Heart right ventricle (tissue), 16 donors: Measurements from ENCODE around the gene TSPO. TPM values are rescaled to one million over a fixed set of nuclear protein-coding genes. Genes with fewer than 3 reads are reported as not detected.

Experiments
- ATAC-seq, 8 donors: fragments of 200-7000 bp; cut with Tn5 transposase; one replicate each; pipeline ENCODE4 v1.9.1; 2020; ENCODE audit warnings: mild to moderate bottlenecking in 8 of 8, moderate library complexity in 8 of 8, moderate number of reproducible peaks in 1 of 8
- DNase-seq, 2 donors: peaks; one replicate each; pipeline ENCODE4 v3.0.0-alpha.2; 2020
- H3K27ac ChIP-seq, 10 donors: fragments of 200-600 bp; sonication (generic) in 2 of 10; one replicate each; pipeline versions ENCODE4 v1.5.0 to v1.8.0; 2020 to 2022; ENCODE audit warnings: mild to moderate bottlenecking in 3 of 10
- H3K27me3 ChIP-seq, 7 donors: fragments of 200-600 bp; one replicate each; pipeline ENCODE4 v1.8.0; 2021 to 2022; ENCODE audit warnings: mild to moderate bottlenecking in 2 of 7
- H3K36me3 ChIP-seq, 9 donors: fragments of 200-600 bp; sonication (generic) in 1 of 9; one replicate each; pipeline versions ENCODE4 v1.5.0 to v1.8.0; 2020 to 2022; ENCODE audit warnings: mild to moderate bottlenecking in 2 of 9
- H3K4me1 ChIP-seq, 9 donors: fragments of 200-600 bp; sonication (generic) in 1 of 9; one replicate each; pipeline versions ENCODE4 v1.5.0 to v1.8.0; 2020 to 2022; ENCODE audit warnings: mild to moderate bottlenecking in 4 of 9
- H3K4me3 ChIP-seq, 10 donors: fragments of 200-600 bp; sonication (generic) in 2 of 10; one replicate each; pipeline versions ENCODE4 v1.5.0 to v1.8.0; 2020 to 2022; ENCODE audit warnings: mild to moderate bottlenecking in 7 of 10, moderate library complexity in 2 of 10
- H3K9me3 ChIP-seq, 11 donors: fragments of 200-600 bp in 10 of 11; sonication (generic) in 2 of 11; one replicate each; pipeline versions ENCODE4 v1.5.0 to v1.8.0; 2013 to 2022; ENCODE audit warnings: mild to moderate bottlenecking in 2 of 11, control low read depth in 1 of 11, moderate library complexity in 1 of 11
- CTCF ChIP-seq, 9 donors: fragments of 200-600 bp; sonication (generic) in 2 of 9; IDR thresholded peaks; one replicate each; pipeline versions ENCODE4 v1.5.0 to v1.8.0; 2021 to 2022; ENCODE audit warnings: antibody characterized with exemption in 9 of 9, mild to moderate bottlenecking in 5 of 9, moderate library complexity in 1 of 9
- WGBS, 2 donors: extraction: QIAGEN DNeasy Blood & Tissue Kit; methylation state at CpG; one replicate each; pipeline ENCODE4 v1.1.7; 2013; ENCODE audit warnings: inconsistent platforms in 1 of 2; 5-methylcytosine and 5-hydroxymethylcytosine counted together
- intact Hi-C, 10 donors: fragments of 100-400 bp; cut with DNase I; formaldehyde crosslinking; loops; one replicate each; pipeline versions ENCODE4 v1.11.1 to v1.14.2; 2022
- polyA plus RNA-seq, 2 donors: library from polyadenylated mRNA; stranded (reverse); fragments of 200-250 nt; gene quantifications; one replicate each; pipeline ENCODE4 v1.2.3, GENCODE V29; 2013
- total RNA-seq, 10 donors: library from RNA; stranded (reverse); fragmentation: NEBNext Ultra II Directional in 3 of 10; extraction: Animal tissue kit (Norgen Biotek cat#: 25700) in 3 of 10; gene quantifications; one replicate each; pipeline versions ENCODE4 v1.2.1 to v1.2.4, GENCODE V29; 2021 to 2023
- donor health status: Arrhythmogenic right ventricular cardiomyopathy.
- donor health status: ischemic (EF 13 %, LVEDD 7.1; RV severe dilation, severe dysfunction).
- donor health status: healthy with polysubstance abuse.
- donor health status: DM: no; HTN: yes; CAD: no.
- donor health status: DM: no; HTN: no; CAD: no.
- donor health status: ischemic (EF 25% LVEDD 6.9; RV normal size, moderate dysfunction).
- donor health status: ischemic (EF 25% LVEDD 5.7; RV mildly dilated, moderate dysfunction).
- donor health status: healthy.
- donor health status: DM: yes; HTN: yes; CAD: no.
- donor health status: Ischemic cardiomyopathy.
- donor health status: ischemic (EF 35%, LVEDD 5.7; RV mildly dilated, moderate dysfunction).
- donor health status: nonischemic (EF 11% LVEDD 7.7; RV severe dilation, severe dysfunction).
- donor health status: DM: yes; HTN: yes; CAD: no.
- donor health status: PGD.
- donor health status: ischemic (EF 29% LVEDD 5.4; RV normal size, mild dysfunction).
- donor health status: nonischemic (EF 23%, LVEDD 6.1; RV moderate dilation, normal function).

Gene TSPO
- total and polyA plus RNA-seq, 12 donors, result 84.7 to 258 (median 102) TPM

GRCh38 chr22:43150731-43151206 lies 590 bp upstream of the TSPO start:
- intact Hi-C loops, result no loop called here
- Histone ChIP-seq H3K4me3 (peak overlapping the region; percentile 58 to 97 (median 78)), H3K9me3 (no peaks in the 10 kb centered on the region), H3K27ac (peak overlapping the region in 9 of 10 donors; percentile 83 to 97 (median 90)), H3K27me3 (no peaks in the 10 kb centered on the region), H3K4me1 (peaks cover 7 to 78% (median 23%) of the 10 kb centered on the region in 9 donors), H3K36me3 (peaks cover 0 to 13% (median 0%) of the 10 kb centered on the region in 9 donors)
- WGBS, 2 donors, result 69 to 77% methylated on average over 15 of the region's 15 CpGs
- ATAC-seq, result peak in 3 of 8 donors; percentile 1 to 4 (median 4)
- no peak for TF ChIP-seq CTCF (IDR thresholded peaks at IDR 0.05)
- DNase-seq, result no peak

GRCh38 chr22:43152003-43152356 lies 621 bp downstream of the TSPO start:
- no peak for TF ChIP-seq CTCF (IDR thresholded peaks at IDR 0.05)
- no peaks in the 10 kb centered on the region for H3K9me3 ChIP-seq
- H3K4me3 ChIP-seq, result peak overlapping the region; percentile 58 to 97 (median 78)
- H3K27me3 ChIP-seq, result no peaks in the 10 kb centered on the region
- peak overlapping the region; percentile 38 to 97 (median 90) for H3K27ac ChIP-seq
- peaks cover 0 to 17% (median 0%) of the 10 kb centered on the region in 9 donors for H3K36me3 ChIP-seq
- intact Hi-C loops, result no loop called here
- peaks cover 7 to 79% (median 23%) of the 10 kb centered on the region in 9 donors for H3K4me1 ChIP-seq
- 17 to 27% methylated on average over 18 of the region's 18 CpGs for WGBS, 2 donors
- no peak for DNase-seq
- ATAC-seq, result peak in 6 of 8 donors; percentile 1 to 16 (median 7)

- H3K4me1 ChIP-seq, result peaks cover 7 to 74% (median 23%) of the 10 kb centered on the region in 9 donors
- peak overlapping the region; percentile 58 to 97 (median 78) for H3K4me3 ChIP-seq
- H3K36me3 ChIP-seq, result peaks cover 0 to 17% (median 0%) of the 10 kb centered on the region in 9 donors
- H3K27me3 ChIP-seq, result no peaks in the 10 kb centered on the region
- H3K9me3 ChIP-seq, result no peaks in the 10 kb centered on the region
- H3K27ac ChIP-seq, result peak overlapping the region; percentile 38 to 97 (median 90)
- intact Hi-C loops, result no loop called here
- DNase-seq (peak; percentile 70 to 75), ATAC-seq (peak; percentile 65 to 85 (median 74))
- 11 to 13% methylated on average over 22 of the region's 22 CpGs for WGBS, 2 donors
- TF ChIP-seq CTCF (IDR thresholded peaks at IDR 0.05), result no peak
These were observed 1.2 kb downstream of the TSPO start for GRCh38 chr22:43152357-43153071.

GRCh38 chr22:43153899-43154298 lies 2.5 kb downstream of the TSPO start:
- H3K36me3 ChIP-seq, result peaks cover 0 to 17% (median 0%) of the 10 kb centered on the region in 9 donors
- DNase-seq (no peak), ATAC-seq (no peak)
- peak overlapping the region in 2 of 10 donors; percentile 10 to 64 for H3K27ac ChIP-seq
- peaks cover 7 to 70% (median 23%) of the 10 kb centered on the region in 9 donors for H3K4me1 ChIP-seq
- TF ChIP-seq CTCF (IDR thresholded peaks at IDR 0.05), result no peak
- intact Hi-C loops, result no loop called here
- no peaks in the 10 kb centered on the region for H3K27me3 ChIP-seq
- no peaks in the 10 kb centered on the region for H3K9me3 ChIP-seq
- H3K4me3 ChIP-seq, result peak overlapping the region in 1 of 10 donors; percentile 28
- WGBS, 2 donors, result 71 to 81% methylated on average over 9 of the region's 9 CpGs
